ENCODE measurements around the gene STAG1.

DNA sequence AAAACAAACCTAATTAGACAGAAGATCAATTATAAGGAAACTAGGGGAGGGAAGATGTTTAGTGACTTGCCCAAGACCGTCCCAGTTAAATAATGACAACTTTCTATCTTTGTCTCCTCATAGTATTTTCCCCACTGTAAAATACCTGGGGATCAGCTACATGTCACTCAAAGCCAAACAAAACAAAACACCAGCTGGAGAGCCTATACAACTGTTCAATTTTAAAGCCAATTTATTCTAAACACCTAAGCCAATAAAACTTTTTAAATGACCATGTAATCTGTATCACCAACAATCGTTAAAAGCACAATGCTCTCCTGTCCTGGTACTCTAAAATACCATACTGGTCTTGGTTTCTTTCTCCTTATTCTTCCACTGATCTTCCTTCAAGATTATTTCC is 168.4 kb downstream of the STAG1 start:
- TF ChIP-seq, protein P1, sequence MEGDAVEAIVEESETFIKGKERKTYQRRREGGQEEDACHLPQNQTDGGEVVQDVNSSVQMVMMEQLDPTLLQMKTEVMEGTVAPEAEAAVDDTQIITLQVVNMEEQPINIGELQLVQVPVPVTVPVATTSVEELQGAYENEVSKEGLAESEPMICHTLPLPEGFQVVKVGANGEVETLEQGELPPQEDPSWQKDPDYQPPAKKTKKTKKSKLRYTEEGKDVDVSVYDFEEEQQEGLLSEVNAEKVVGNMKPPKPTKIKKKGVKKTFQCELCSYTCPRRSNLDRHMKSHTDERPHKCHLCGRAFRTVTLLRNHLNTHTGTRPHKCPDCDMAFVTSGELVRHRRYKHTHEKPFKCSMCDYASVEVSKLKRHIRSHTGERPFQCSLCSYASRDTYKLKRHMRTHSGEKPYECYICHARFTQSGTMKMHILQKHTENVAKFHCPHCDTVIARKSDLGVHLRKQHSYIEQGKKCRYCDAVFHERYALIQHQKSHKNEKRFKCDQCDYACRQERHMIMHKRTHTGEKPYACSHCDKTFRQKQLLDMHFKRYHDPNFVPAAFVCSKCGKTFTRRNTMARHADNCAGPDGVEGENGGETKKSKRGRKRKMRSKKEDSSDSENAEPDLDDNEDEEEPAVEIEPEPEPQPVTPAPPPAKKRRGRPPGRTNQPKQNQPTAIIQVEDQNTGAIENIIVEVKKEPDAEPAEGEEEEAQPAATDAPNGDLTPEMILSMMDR (IDR thresholded peaks at IDR 0.05; ENCODE audit: insufficient read depth, low read depth, low read length): no peak
- TF ChIP-seq EZH2 (IDR thresholded peaks at IDR 0.05; ENCODE audit: insufficient read depth, low read length): no peak

All from astrocyte (in vitro differentiated cells and primary cell).